ENCODE data around the gene SSB.

DNA sequence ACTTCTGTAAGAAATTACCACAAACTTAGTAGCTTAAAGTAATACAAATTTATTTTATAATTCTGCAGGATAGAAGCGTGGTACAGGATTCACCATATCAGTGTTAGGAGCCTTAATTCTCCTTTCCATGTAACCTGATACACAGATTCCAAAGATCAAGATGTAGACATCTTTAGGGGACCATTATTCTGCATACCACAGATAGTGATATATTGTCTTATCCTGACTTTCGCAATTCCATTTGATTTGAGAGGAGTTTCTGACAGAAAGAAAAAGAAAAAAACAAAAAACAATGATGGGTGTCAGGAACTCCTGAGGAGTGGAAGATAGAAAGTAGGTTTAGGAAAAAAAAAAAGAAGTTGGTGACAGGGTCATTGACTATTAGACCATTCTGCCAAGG, 40.9 kb upstream of the SSB start:
- no peak for TF ChIP-seq POLR2A (IDR thresholded peaks at IDR 0.05)
- TF ChIP-seq, protein P1, sequence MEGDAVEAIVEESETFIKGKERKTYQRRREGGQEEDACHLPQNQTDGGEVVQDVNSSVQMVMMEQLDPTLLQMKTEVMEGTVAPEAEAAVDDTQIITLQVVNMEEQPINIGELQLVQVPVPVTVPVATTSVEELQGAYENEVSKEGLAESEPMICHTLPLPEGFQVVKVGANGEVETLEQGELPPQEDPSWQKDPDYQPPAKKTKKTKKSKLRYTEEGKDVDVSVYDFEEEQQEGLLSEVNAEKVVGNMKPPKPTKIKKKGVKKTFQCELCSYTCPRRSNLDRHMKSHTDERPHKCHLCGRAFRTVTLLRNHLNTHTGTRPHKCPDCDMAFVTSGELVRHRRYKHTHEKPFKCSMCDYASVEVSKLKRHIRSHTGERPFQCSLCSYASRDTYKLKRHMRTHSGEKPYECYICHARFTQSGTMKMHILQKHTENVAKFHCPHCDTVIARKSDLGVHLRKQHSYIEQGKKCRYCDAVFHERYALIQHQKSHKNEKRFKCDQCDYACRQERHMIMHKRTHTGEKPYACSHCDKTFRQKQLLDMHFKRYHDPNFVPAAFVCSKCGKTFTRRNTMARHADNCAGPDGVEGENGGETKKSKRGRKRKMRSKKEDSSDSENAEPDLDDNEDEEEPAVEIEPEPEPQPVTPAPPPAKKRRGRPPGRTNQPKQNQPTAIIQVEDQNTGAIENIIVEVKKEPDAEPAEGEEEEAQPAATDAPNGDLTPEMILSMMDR (IDR thresholded peaks at IDR 0.05): no peak

Data from testis (tissue), 2 donors.